Choroid plexus epithelial cell (primary cell): Measurements from ENCODE around the gene SPATS2.

Experiments used
- DNase-seq: peaks from one replicate; pipeline ENCODE4 v3.0.0-alpha.2; 2010; ENCODE audit warnings: low read depth
- H3K4me3 ChIP-seq: 2 replicates; pipeline ENCODE4 v1.5.1; 2011; ENCODE audit warnings: low read depth, mild to moderate bottlenecking, control low read depth, low read length, moderate library complexity
- CTCF ChIP-seq: conservative IDR thresholded peaks from 2 replicates; pipeline ENCODE4 v1.5.1; 2011; ENCODE audit warnings: low read depth, mild to moderate bottlenecking, control low read depth, inconsistent platforms, low read length, moderate library complexity

Gene SPATS2

GRCh38 chr12:49366096-49366651 lies 1.1 kb upstream of the SPATS2 start:
- peak; percentile 31 for DNase-seq
- peak overlapping the region; percentile 87 for H3K4me3 ChIP-seq
- no peak for TF ChIP-seq CTCF

- TF ChIP-seq CTCF, result peak; percentile 44
- peak; percentile 97 for DNase-seq
- peak overlapping the region; percentile 87 for H3K4me3 ChIP-seq
Observed at GRCh38 chr12:49366652-49367380, 446 bp upstream of the SPATS2 start.

- DNase-seq, result no peak
- no peak for TF ChIP-seq CTCF
- H3K4me3 ChIP-seq, result peak overlapping the region; percentile 87
Observed at GRCh38 chr12:49368240-49368600, 958 bp downstream of the SPATS2 start.

GRCh38 chr12:49369411-49370145 lies 2.3 kb downstream of the SPATS2 start:
- DNase-seq, result peak; percentile 72
- peak overlapping the region; percentile 87 for H3K4me3 ChIP-seq
- TF ChIP-seq CTCF, result peak; percentile 75

- TF ChIP-seq CTCF, result no peak
- H3K4me3 ChIP-seq, result no peak overlapping the region
- no peak for DNase-seq
Observed at GRCh38 chr12:49370539-49370938, 3.3 kb downstream of the SPATS2 start.

- no peak for TF ChIP-seq CTCF
- H3K4me3 ChIP-seq, result no peak overlapping the region
- no peak for DNase-seq
Observed at GRCh38 chr12:49375406-49375805, 8.1 kb downstream of the SPATS2 start.
